ENCODE results near the gene GJA3.

- no peak for TF ChIP-seq CTCF (IDR thresholded peaks at IDR 0.05; ENCODE audit: low read depth, low read length)
- no peak for TF ChIP-seq EZH2phosphoT487 (IDR thresholded peaks at IDR 0.05; ENCODE audit: low read depth)
Measured at GRCh38 chr13:20126541-20127261, 34.2 kb downstream of the GJA3 start.

Measured in OCI-LY3 (cell line).